ENCODE data around the gene TTC28. TPM values are rescaled to one million over a fixed set of nuclear protein-coding genes. Genes with fewer than 3 reads are reported as not detected.
"Not testable (repeated sequence)": the region's sequence is repeated elsewhere in the genome, so short reads cannot be mapped to it uniquely, and the experiment has no call there.

TTC28 gene
- polyA plus RNA-seq, 1 donor from 2014 or later: 0.30 TPM

- not testable (repeated sequence) for H3K9me3 Mint-ChIP-seq, H3K27me3 Mint-ChIP-seq, H3K4me3 Mint-ChIP-seq, H3K27ac Mint-ChIP-seq, H3K4me1 Mint-ChIP-seq
- peaks cover 11% of the 10 kb centered on the region for H3K36me3 Mint-ChIP-seq
These were observed 13.6 kb upstream of the TTC28 start for GRCh38 chr22:28693041-28693760.

- not testable (repeated sequence) for H3K4me1 Mint-ChIP-seq, H3K9me3 Mint-ChIP-seq, H3K27ac Mint-ChIP-seq
These were observed 10.2 kb upstream of the TTC28 start for GRCh38 chr22:28689796-28690195.

GRCh38 chr22:28682966-28683365 is 3.3 kb upstream of the TTC28 start:
- H3K4me3 Mint-ChIP-seq: peak overlapping the region in 1 of 4 donors; percentile 15
- H3K4me1 Mint-ChIP-seq, H3K27ac Mint-ChIP-seq, H3K36me3 Mint-ChIP-seq, H3K9me3 Mint-ChIP-seq: not testable (repeated sequence)
- H3K27me3 Mint-ChIP-seq: peaks cover 12% of the 10 kb centered on the region

More at GRCh38 chr22:28689796-28690195, 10.2 kb upstream of the TTC28 start:
- not testable (repeated sequence) for H3K27me3 Mint-ChIP-seq, H3K4me3 Mint-ChIP-seq, H3K36me3 Mint-ChIP-seq

GRCh38 chr22:28680813-28681490 is 1.3 kb upstream of the TTC28 start:
- H3K4me1 Mint-ChIP-seq, H3K36me3 Mint-ChIP-seq, H3K27ac Mint-ChIP-seq, H3K9me3 Mint-ChIP-seq: not testable (repeated sequence)
- peaks cover 16% of the 10 kb centered on the region for H3K27me3 Mint-ChIP-seq
- H3K4me3 Mint-ChIP-seq: peak overlapping the region; percentile 16 to 85 (median 36)

GRCh38 chr22:28678778-28679610 is 646 bp downstream of the TTC28 start:
- peak overlapping the region in 2 of 3 donors; percentile 19 to 67 for H3K27ac Mint-ChIP-seq
- H3K4me1 Mint-ChIP-seq: peaks cover 8 to 10% (median 8%) of the 10 kb centered on the region in 3 donors
- peaks cover 24% of the 10 kb centered on the region for H3K27me3 Mint-ChIP-seq
- not testable (repeated sequence) for H3K9me3 Mint-ChIP-seq, H3K36me3 Mint-ChIP-seq
- peak overlapping the region; percentile 76 to 84 (median 82) for H3K4me3 Mint-ChIP-seq

- H3K9me3 Mint-ChIP-seq, H3K36me3 Mint-ChIP-seq, H3K27ac Mint-ChIP-seq: not testable (repeated sequence)
- H3K4me3 Mint-ChIP-seq: peak overlapping the region in 2 of 4 donors; percentile 63 to 84
- H3K27me3 Mint-ChIP-seq: peaks cover 30% of the 10 kb centered on the region
- peaks cover 12 to 18% (median 15%) of the 10 kb centered on the region in 3 donors for H3K4me1 Mint-ChIP-seq
These were observed 1.5 kb downstream of the TTC28 start for GRCh38 chr22:28678170-28678569.

- Mint-ChIP-seq H3K4me1 (peaks cover 9 to 24% (median 17%) of the 10 kb centered on the region in 3 donors), H3K4me3 (peak overlapping the region; percentile 70 to 86 (median 74)), H3K27me3 (peaks cover 38% of the 10 kb centered on the region), H3K27ac (peak overlapping the region; percentile 96 to 99 (median 99)), H3K36me3 (peaks cover 2% of the 10 kb centered on the region), H3K9me3 (peaks cover 2 to 5% (median 2%) of the 10 kb centered on the region in 3 donors)
These were observed 5.5 kb downstream of the TTC28 start for GRCh38 chr22:28674121-28674563.

GRCh38 chr22:28670756-28671155 is 8.9 kb downstream of the TTC28 start:
- peaks cover 24% of the 10 kb centered on the region for H3K27me3 Mint-ChIP-seq
- H3K36me3 Mint-ChIP-seq: no peaks in the 10 kb centered on the region
- H3K4me3 Mint-ChIP-seq: no peak overlapping the region
- H3K4me1 Mint-ChIP-seq: peaks cover 9 to 24% (median 17%) of the 10 kb centered on the region in 3 donors
- peaks cover 2 to 5% (median 2%) of the 10 kb centered on the region in 3 donors for H3K9me3 Mint-ChIP-seq
- no peak overlapping the region for H3K27ac Mint-ChIP-seq

GRCh38 chr22:28670161-28670560 is 9.5 kb downstream of the TTC28 start:
- Mint-ChIP-seq H3K4me3 (no peak overlapping the region), H3K9me3 (peaks cover 2 to 5% (median 2%) of the 10 kb centered on the region in 3 donors), H3K27me3 (peaks cover 23% of the 10 kb centered on the region), H3K36me3 (no peaks in the 10 kb centered on the region), H3K4me1 (peaks cover 8 to 22% (median 16%) of the 10 kb centered on the region in 3 donors), H3K27ac (no peak overlapping the region)

- Mint-ChIP-seq H3K36me3 (no peaks in the 10 kb centered on the region), H3K4me3 (no peak overlapping the region), H3K9me3 (peaks cover 2 to 5% (median 2%) of the 10 kb centered on the region in 3 donors), H3K4me1 (peaks cover 6 to 17% (median 15%) of the 10 kb centered on the region in 3 donors), H3K27me3 (peaks cover 20% of the 10 kb centered on the region), H3K27ac (no peak overlapping the region)
These were observed 10.3 kb downstream of the TTC28 start for GRCh38 chr22:28669387-28669786.

- H3K9me3 Mint-ChIP-seq, H3K27ac Mint-ChIP-seq, H3K36me3 Mint-ChIP-seq, H3K4me1 Mint-ChIP-seq, H3K4me3 Mint-ChIP-seq: not testable (repeated sequence)
- H3K27me3 Mint-ChIP-seq: peaks cover 10% of the 10 kb centered on the region
These were observed 16.1 kb downstream of the TTC28 start for GRCh38 chr22:28663569-28663942.

GRCh38 chr22:28658448-28658847 is 21.2 kb downstream of the TTC28 start:
- H3K4me1 Mint-ChIP-seq: no peaks in the 10 kb centered on the region
- no peak overlapping the region for H3K4me3 Mint-ChIP-seq
- H3K36me3 Mint-ChIP-seq: peaks cover 2% of the 10 kb centered on the region
- no peak overlapping the region for H3K27ac Mint-ChIP-seq
- H3K27me3 Mint-ChIP-seq: peaks cover 13% of the 10 kb centered on the region
- H3K9me3 Mint-ChIP-seq: peaks cover 0 to 2% (median 0%) of the 10 kb centered on the region in 3 donors

- peaks cover 2 to 5% (median 4%) of the 10 kb centered on the region in 3 donors for H3K9me3 Mint-ChIP-seq
- H3K4me3 Mint-ChIP-seq: no peak overlapping the region
- no peaks in the 10 kb centered on the region for H3K4me1 Mint-ChIP-seq
- H3K27ac Mint-ChIP-seq: no peak overlapping the region
- peaks cover 11% of the 10 kb centered on the region for H3K27me3 Mint-ChIP-seq
- peaks cover 6% of the 10 kb centered on the region for H3K36me3 Mint-ChIP-seq
These were observed 23.5 kb downstream of the TTC28 start for GRCh38 chr22:28656181-28656580.

- peaks cover 9% of the 10 kb centered on the region for H3K36me3 Mint-ChIP-seq
- H3K27ac Mint-ChIP-seq: no peak overlapping the region
- peaks cover 4% of the 10 kb centered on the region for H3K27me3 Mint-ChIP-seq
- H3K9me3 Mint-ChIP-seq: peaks cover 2 to 5% (median 4%) of the 10 kb centered on the region in 3 donors
- no peaks in the 10 kb centered on the region for H3K4me1 Mint-ChIP-seq
- no peak overlapping the region for H3K4me3 Mint-ChIP-seq
These were observed 29.2 kb downstream of the TTC28 start for GRCh38 chr22:28650463-28650862.

- Mint-ChIP-seq H3K27ac (no peak overlapping the region), H3K36me3 (peaks cover 9% of the 10 kb centered on the region), H3K4me3 (no peak overlapping the region), H3K9me3 (peaks cover 2 to 5% (median 4%) of the 10 kb centered on the region in 3 donors), H3K27me3 (peaks cover 8% of the 10 kb centered on the region), H3K4me1 (no peaks in the 10 kb centered on the region)
These were observed 30.8 kb downstream of the TTC28 start for GRCh38 chr22:28648792-28649191.

All from IgD-negative memory B cell (primary cell).